Endothelial cell of umbilical vein (primary cell): ENCODE results near the gene ASB7. TPM values are rescaled to one million over a fixed set of nuclear protein-coding genes. Genes with fewer than 3 reads are reported as not detected.

Experiments
- BruUV-seq: library from RNA; stranded (reverse); fragments of 400-500 nt; replicated peaks from 2 replicates; lab custom pipeline; 2021; lab: Mats Ljungman, UMichigan
- CTCF ChIA-PET: fragments of 300-600, 350-600 bp; sonication (Branson Sonifier 250); formaldehyde crosslinking; loops from one replicate; lab custom pipeline; 2021; ENCODE audit warnings: antibody characterized with exemption, inconsistent platforms; lab: Charles Lee
- POLR2A ChIA-PET: fragments of 300-600, 350-600 bp; sonication (Branson Sonifier 250); formaldehyde crosslinking; loops from one replicate; lab custom pipeline; 2021; ENCODE audit warnings: antibody characterized with exemption, inconsistent platforms; lab: Charles Lee
- DNase-seq: peaks from one replicate; pipeline ENCODE4 v3.0.0-alpha.2; 2011; ENCODE audit warnings: low read depth, low spot score
- FAIRE-seq: peaks from 2 replicates; lab custom pipeline; 2011; peaks lifted over from hg19 to GRCh38; lab: Jason Lieb, UNC
- H2AFZ ChIP-seq: 2 replicates; pipeline ENCODE4 v1.6.0; 2012; ENCODE audit warnings: low read depth, low read length, control low read depth, inconsistent platforms
- H3K27ac ChIP-seq: 2 replicates; pipeline ENCODE4 v1.5.1; 2011; ENCODE audit warnings: low read depth, mild to moderate bottlenecking, control low read depth, low read length, moderate library complexity; ENCODE audit not compliant: insufficient read depth
- H3K27me3 ChIP-seq, 2 experiments: 2 replicates each; pipeline versions ENCODE4 v1.6.0 to v1.6.1; 2011; ENCODE audit warnings: low read length in 2 of 2, mixed read lengths in 1 of 2; ENCODE audit not compliant: control insufficient read depth in 2 of 2, insufficient read depth in 2 of 2
- H3K36me3 ChIP-seq, 2 experiments: 2 replicates in 1 of 2; 3 replicates in 1 of 2; pipeline ENCODE4 v1.5.1; 2011; ENCODE audit warnings: low read length in 2 of 2, mild to moderate bottlenecking in 1 of 2, moderate library complexity in 1 of 2; ENCODE audit not compliant: control insufficient read depth in 2 of 2, insufficient read depth in 2 of 2; ENCODE audit errors: extremely low read depth in 1 of 2
- H3K4me1 ChIP-seq: 3 replicates; pipeline ENCODE4 v1.5.1; 2011; ENCODE audit warnings: mild to moderate bottlenecking, low read length; ENCODE audit not compliant: control insufficient read depth, insufficient read depth; ENCODE audit errors: extremely low read depth
- H3K4me2 ChIP-seq: 2 replicates; pipeline ENCODE4 v1.6.1; 2011; ENCODE audit warnings: low read length, control low read depth, mixed read lengths; ENCODE audit not compliant: insufficient read depth
- H3K4me3 ChIP-seq, 3 experiments: fragments of 200-600 bp in 1 of 3; sonication (generic), shearing (Covaris generic) in 1 of 3; replicated peaks in 1 of 3; 2 replicates each; pipeline ENCODE4 v1.5.1; 2011 to 2016; ENCODE audit warnings: control low read depth in 3 of 3, low read length in 3 of 3, mild to moderate bottlenecking in 2 of 3, inconsistent platforms in 1 of 3, low read depth in 1 of 3, moderate library complexity in 1 of 3; ENCODE audit not compliant: insufficient read depth in 1 of 3
- H3K79me2 ChIP-seq: 2 replicates; pipeline ENCODE4 v1.6.0; 2012; ENCODE audit warnings: low read length, inconsistent platforms; ENCODE audit not compliant: control insufficient read depth, insufficient read depth
- H3K9ac ChIP-seq: replicated peaks from 2 replicates; pipeline ENCODE3; 2011; ENCODE audit warnings: low read length, control low read depth; ENCODE audit not compliant: insufficient read depth; ENCODE audit errors: extremely low read depth
- H3K9me1 ChIP-seq: replicated peaks from 3 replicates; pipeline ENCODE4 v1.6.0; 2011; ENCODE audit warnings: mild to moderate bottlenecking, low read length; ENCODE audit not compliant: control insufficient read depth, insufficient read depth; ENCODE audit errors: extremely low read depth
- H3K9me3 ChIP-seq: replicated peaks from 2 replicates; pipeline ENCODE4 v1.5.1; 2012; ENCODE audit warnings: low read length, inconsistent platforms; ENCODE audit not compliant: control insufficient read depth, insufficient read depth
- H4K20me1 ChIP-seq: replicated peaks from 2 replicates; pipeline ENCODE3; 2011; ENCODE audit warnings: mild to moderate bottlenecking, low read length; ENCODE audit not compliant: control insufficient read depth, insufficient read depth; ENCODE audit errors: extremely low read depth
- CTCF ChIP-seq, 2 donors: IDR thresholded peaks; 1 replicate in 1 of 2; 2 replicates in 1 of 2; pipeline ENCODE4 v1.5.1; 2011; ENCODE audit warnings: low read length in 2 of 2, mild to moderate bottlenecking in 2 of 2, moderate library complexity in 2 of 2, control low read depth in 1 of 2, inconsistent platforms in 1 of 2, low read depth in 1 of 2; ENCODE audit not compliant: insufficient read depth in 1 of 2; ENCODE audit errors: extremely low read depth in 1 of 2
- EZH2 ChIP-seq: IDR thresholded peaks from 2 replicates; pipeline ENCODE4 v1.6.1; 2012; ENCODE audit warnings: borderline replicate concordance, low read depth, mild to moderate bottlenecking, moderate library complexity, low read length, inconsistent platforms; ENCODE audit not compliant: severe bottlenecking
- FOS ChIP-seq: IDR thresholded peaks from 2 replicates; pipeline ENCODE4 v1.6.1; 2011; ENCODE audit warnings: mild to moderate bottlenecking, low read length, moderate library complexity, borderline replicate concordance; ENCODE audit not compliant: insufficient read depth
- MAX ChIP-seq: IDR thresholded peaks from 2 replicates; pipeline ENCODE4 v1.6.1; 2011; ENCODE audit not compliant: insufficient read depth, insufficient read length
- POLR2AphosphoS5 ChIP-seq: IDR thresholded peaks from 2 replicates; pipeline ENCODE4 v1.6.1; 2012; ENCODE audit warnings: low read depth, mild to moderate bottlenecking, control low read depth, low read length, moderate library complexity; ENCODE audit not compliant: insufficient read depth
- dilution Hi-C: fragments of 300-500 bp; cut with MboI; formaldehyde crosslinking; loops from one replicate; pipeline ENCODE4 v1.15.0; 2019; ENCODE audit warnings: low sequenced_read_pairs; ENCODE audit not compliant: extremely low pct_ligation_motif_present
- intact Hi-C: fragments of 100-400 bp; cut with micrococcal nuclease; formaldehyde crosslinking; loops from one replicate; pipeline ENCODE4 v1.10.0; 2022
- polyA plus RNA-seq, 4 experiments: library from polyadenylated mRNA; depleted of rRNA in 3 of 4; stranded (reverse) in 3 of 4; unstranded in 1 of 4; fragments of >200 nt; gene quantifications; 2 replicates each; pipeline versions ENCODE4 v1.2.1 to v1.2.3, GENCODE V29; 2011 to 2012; ENCODE audit warnings: missing spikeins in 1 of 4
- total RNA-seq: library from RNA; stranded (reverse); gene quantifications from 2 replicates; pipeline ENCODE4 v1.2.3, GENCODE V29; 2021

ASB7 gene
- total and polyA plus RNA-seq, 2 donors (not counting 3 experiments of a cell fraction or from before 2014, with no cell fraction given) = 6.8 to 13.3 TPM

- intact Hi-C loops = no loop called here
- no peaks in the 10 kb centered on the region for H3K9me1 ChIP-seq
- H3K79me2 ChIP-seq = no peaks in the 10 kb centered on the region
- H3K9me3 ChIP-seq = no peaks in the 10 kb centered on the region
- ChIA-PET POLR2A (no interaction called here), CTCF (no interaction called here)
- no peaks in the 10 kb centered on the region for H3K4me1 ChIP-seq
- H3K9ac ChIP-seq = no peak overlapping the region
- no peak overlapping the region for H3K4me3 ChIP-seq
- BruUV-seq = no TSS peak
- H4K20me1 ChIP-seq = no peaks in the 10 kb centered on the region
- no peak overlapping the region for H2AFZ ChIP-seq
- H3K27ac ChIP-seq = no peak overlapping the region
- TF ChIP-seq FOS (no peak), MAX (no peak), POLR2AphosphoS5 (no peak)
- no peaks in the 10 kb centered on the region for H3K36me3 ChIP-seq
- H3K4me2 ChIP-seq = no peak overlapping the region
- DNase-seq (no peak), FAIRE-seq (no peak)
- dilution Hi-C loops = no loop called here
- no peaks in the 10 kb centered on the region for H3K27me3 ChIP-seq
Observed at GRCh38 chr15:100623301-100623700, 20.9 kb downstream of the ASB7 start.

GRCh38 chr15:100627789-100628395 lies 25.5 kb downstream of the ASB7 start:
- dilution Hi-C loops (no loop called here), intact Hi-C loops (loop anchor here (1.0 kb wide), 4 partner anchors 241 to 379 kb away; no protein-coding TSS in a partner anchor)
- ChIA-PET POLR2A (no interaction called here), CTCF (interaction anchor here (1.1 to 4.3 kb wide), 9 partner anchors 13 to 380 kb away, joined by 3 to 66 read pairs (median 6); no protein-coding TSS in a partner anchor)
- no peaks in the 10 kb centered on the region for H3K9me1 ChIP-seq
- no peaks in the 10 kb centered on the region for H3K4me1 ChIP-seq
- no peak overlapping the region for H2AFZ ChIP-seq
- H3K27me3 ChIP-seq = no peaks in the 10 kb centered on the region
- H3K9ac ChIP-seq = no peak overlapping the region
- DNase-seq (peak; percentile 92), FAIRE-seq (peak; percentile 90)
- H3K36me3 ChIP-seq = peaks cover 2 to 13% of the 10 kb centered on the region in 2 experiments
- H4K20me1 ChIP-seq = no peaks in the 10 kb centered on the region
- H3K4me2 ChIP-seq = no peak overlapping the region
- H3K79me2 ChIP-seq = peaks cover 5% of the 10 kb centered on the region
- H3K4me3 ChIP-seq = no peak overlapping the region
- H3K27ac ChIP-seq = no peak overlapping the region
- H3K9me3 ChIP-seq = no peaks in the 10 kb centered on the region
- no peak for TF ChIP-seq EZH2
- TF ChIP-seq CTCF (IDR thresholded peaks at IDR 0.05; ENCODE audit: extremely low read depth in 1 of 2, insufficient read depth in 1 of 2, low read depth in 1 of 2, low read length in 2 of 2) = peak; percentile 67 to 76
- no TSS peak for BruUV-seq
